Ishikawa (cell line): ENCODE measurements around the gene PPM1B.

Experiments
- CEBPB ChIP-seq: IDR thresholded peaks from 2 replicates; pipeline ENCODE4 v1.6.1; 2012
- CREB1 ChIP-seq: IDR thresholded peaks from 2 replicates; pipeline ENCODE4 v1.6.1; 2012; ENCODE audit warnings: low read depth
- FOXM1 ChIP-seq: IDR thresholded peaks from 2 replicates; pipeline ENCODE4 v1.6.1; 2012; ENCODE audit warnings: low read depth, borderline replicate concordance
- MAX ChIP-seq: IDR thresholded peaks from 2 replicates; pipeline ENCODE4 v1.6.1; 2012
- RAD21 ChIP-seq: IDR thresholded peaks from 2 replicates; pipeline ENCODE4 v1.6.1; 2012; ENCODE audit warnings: low read depth
- REST ChIP-seq: IDR thresholded peaks from 2 replicates; pipeline ENCODE4 v1.6.1; 2012; ENCODE audit warnings: low read depth, mild to moderate bottlenecking
- TAF1 ChIP-seq: IDR thresholded peaks from 2 replicates; pipeline ENCODE4 v1.6.1; 2012; ENCODE audit warnings: low read depth, mild to moderate bottlenecking
- USF1 ChIP-seq: IDR thresholded peaks from 2 replicates; pipeline ENCODE4 v1.6.1; 2012
- YY1 ChIP-seq: IDR thresholded peaks from 2 replicates; pipeline ENCODE4 v1.6.1; 2012; ENCODE audit warnings: low read depth

- no peak for TF ChIP-seq CREB1
- no peak for TF ChIP-seq TAF1
- TF ChIP-seq MAX, result no peak
- no peak for TF ChIP-seq CEBPB
- no peak for TF ChIP-seq FOXM1
- no peak for TF ChIP-seq REST
- no peak for TF ChIP-seq YY1
- no peak for TF ChIP-seq RAD21
- no peak for TF ChIP-seq USF1
Measured at GRCh38 chr2:44131177-44131576, 37.5 kb upstream of the PPM1B start.
